GM19395 (cell line): ENCODE data around the gene SPATA16.
"Not testable (repeated sequence)": the region's sequence is repeated elsewhere in the genome, so short reads cannot be mapped to it uniquely, and the experiment has no call there.

Experiments
- ATAC-seq: cut with Tn5 transposase; IDR thresholded peaks from one replicate; pipeline ENCODE4 v1.9.1; 2021; ENCODE audit warnings: mild to moderate bottlenecking, moderate library complexity; ENCODE audit not compliant: unreplicated experiment

The SPATA16 gene

DNA sequence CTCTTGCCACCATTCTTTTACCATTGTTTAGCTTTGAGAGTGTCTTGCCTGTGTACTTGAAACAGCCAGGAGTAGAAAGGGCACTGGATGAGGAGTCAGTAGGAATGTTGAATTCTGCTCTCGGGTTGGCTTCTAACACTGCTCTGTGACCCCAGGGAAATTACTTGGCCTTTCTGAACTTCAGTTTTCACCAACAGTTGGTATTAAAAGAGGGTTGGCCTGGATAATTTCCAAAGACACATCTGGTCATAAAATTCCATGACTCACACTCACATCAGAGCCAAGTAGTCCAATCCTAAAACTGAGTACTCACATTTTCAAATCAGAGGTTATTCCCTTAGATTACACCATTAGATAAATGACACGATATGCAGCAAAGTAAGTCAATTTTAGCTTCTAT lies 248.9 kb downstream of the SPATA16 start:
- ATAC-seq = no peak

DNA sequence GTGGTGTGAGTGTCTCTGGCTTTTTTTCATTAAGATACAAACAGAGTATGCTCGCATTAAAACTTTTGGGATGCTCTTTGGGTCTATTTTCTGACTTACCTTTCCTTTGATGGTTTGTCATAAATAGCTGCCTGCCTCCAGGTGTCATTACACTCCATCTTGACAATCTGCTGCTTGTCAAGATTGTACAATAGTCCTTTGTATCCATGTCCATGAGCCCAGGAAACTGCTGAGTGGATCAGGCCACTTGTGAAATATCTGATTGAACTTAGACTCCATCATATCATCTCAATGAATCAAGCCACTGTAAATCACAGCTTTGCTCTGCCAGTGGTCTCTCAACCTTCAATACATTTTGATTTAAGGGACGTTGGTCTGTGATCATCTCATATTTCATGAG lies 255.3 kb downstream of the SPATA16 start:
- no peak for ATAC-seq

DNA sequence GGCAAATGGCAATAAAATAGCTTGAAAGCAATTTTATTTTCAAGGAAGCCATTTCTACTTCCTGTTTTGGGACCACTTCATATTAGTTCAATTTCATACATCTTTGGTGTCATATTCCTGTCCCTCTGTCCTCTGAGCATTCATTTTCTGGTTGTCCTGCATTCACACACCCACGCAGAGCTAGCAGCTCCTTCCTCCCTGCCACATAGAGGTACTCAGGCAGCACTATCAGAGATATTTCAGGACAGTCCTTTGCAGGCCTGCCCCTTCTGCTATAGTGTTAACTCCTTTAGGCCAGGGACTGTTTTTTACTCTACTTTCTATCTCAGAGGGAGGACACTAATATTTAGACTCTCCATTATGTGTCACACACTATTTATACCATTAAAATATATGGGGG lies 258.5 kb downstream of the SPATA16 start:
- no peak for ATAC-seq

DNA sequence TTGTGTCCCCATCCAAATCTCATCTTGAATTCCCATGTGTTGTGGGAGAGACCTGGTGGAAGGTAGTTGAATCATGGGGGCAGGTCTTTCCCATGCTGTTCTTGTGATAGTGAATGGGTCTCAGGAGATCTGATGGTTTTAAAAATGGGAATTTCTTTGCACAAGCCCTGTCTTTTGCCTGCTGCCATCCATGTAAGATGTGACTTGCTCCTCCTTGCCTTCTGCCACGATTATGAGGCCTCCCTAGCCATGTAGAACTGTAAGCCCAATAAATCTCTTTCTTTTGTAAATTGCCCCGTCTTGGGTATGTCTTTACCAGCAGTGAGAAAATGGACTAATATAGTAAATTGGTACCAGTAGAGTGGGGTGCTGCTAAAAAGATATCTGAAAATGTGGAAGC lies 261.7 kb downstream of the SPATA16 start:
- not testable (repeated sequence) for ATAC-seq

DNA sequence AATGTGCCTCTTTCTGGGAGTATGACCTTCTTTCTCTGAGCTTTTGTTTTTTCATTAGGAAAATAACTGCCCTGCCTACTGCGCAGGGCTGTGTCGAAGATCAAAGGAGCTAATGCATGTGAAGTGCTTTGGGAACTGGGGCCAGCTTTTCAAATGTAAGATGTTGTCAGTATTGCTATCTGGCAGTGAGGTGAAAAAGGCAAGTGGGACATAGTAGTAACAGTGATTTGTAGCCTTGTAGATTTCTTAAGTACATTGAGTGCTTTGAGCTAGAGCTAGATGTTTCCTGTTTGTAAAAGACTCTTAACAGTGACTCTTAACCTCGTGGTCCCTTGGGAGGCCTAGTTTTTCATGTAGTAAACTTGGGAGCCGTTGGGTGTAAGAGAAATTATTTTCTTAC lies 264.0 kb downstream of the SPATA16 start:
- no peak for ATAC-seq

DNA sequence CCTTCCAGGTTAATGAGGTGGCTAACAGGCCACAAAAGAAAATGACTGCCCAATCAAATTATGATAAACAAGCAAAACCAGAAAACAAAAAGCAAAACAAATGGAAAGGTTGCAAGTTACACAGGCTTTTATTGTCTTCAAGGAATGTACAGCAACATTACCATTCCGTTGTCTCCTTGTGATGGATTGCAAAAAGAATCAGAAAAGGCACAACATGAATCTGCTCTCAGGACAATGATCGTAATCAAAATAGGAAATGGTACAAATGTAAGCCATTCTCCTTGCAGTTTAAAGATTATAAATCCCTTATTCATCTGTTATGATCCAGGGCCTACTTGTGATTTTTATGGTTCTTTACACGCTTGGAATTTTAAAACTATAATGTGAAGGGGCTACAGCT lies 264.7 kb downstream of the SPATA16 start:
- ATAC-seq = no peak

DNA sequence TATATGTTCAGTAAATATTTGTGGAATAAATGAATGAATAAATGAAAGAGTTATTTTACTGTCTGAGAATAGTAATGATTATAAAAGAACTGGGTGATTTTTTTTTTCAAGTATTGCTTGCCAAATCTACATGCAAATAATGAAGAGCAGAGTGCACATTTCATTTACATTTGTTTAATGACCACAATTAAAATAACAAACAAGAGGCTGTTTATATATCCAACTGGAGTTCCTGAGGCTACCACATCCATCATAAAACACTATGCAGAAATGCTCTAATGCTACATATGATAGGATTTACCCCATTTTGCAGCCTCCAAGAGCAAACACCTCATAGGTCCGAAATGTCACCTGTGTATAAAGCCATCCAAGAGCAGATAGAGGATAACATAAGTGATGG lies 266.0 kb downstream of the SPATA16 start:
- ATAC-seq = no peak

DNA sequence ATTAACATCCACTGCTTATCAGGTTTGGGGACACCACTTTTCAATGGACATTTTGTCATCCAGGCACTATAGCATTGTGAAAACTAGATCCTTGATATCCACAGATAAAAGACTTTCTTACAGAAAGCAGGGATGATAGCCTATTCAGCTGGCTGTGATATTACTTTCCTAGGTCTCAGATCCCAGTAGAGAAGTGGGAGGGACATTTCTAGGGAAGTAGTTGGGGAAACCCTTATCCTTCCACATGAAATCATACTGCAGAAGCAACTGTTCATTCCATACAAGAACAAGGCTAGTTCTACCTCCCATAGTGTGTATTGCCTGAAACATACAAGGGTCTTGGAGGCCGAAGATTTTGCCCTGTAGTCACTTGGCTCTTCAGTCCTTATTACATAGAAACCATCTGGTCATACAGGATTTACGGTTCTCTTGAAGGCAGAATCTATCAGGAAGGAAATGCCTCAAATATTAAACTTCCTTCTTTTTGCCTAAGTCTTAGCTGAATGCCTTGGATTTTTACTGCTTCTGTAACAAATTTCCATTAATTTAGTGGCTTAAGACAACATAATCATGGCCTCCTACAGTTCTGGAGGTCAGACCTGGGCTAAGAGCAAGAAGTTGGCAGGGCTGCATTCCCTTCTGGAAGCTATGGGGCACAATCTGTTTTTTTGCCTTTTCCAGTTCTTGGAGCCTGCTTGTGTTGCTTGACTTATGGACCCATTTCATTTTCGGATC lies 271.1 kb downstream of the SPATA16 start:
- ATAC-seq = no peak

DNA sequence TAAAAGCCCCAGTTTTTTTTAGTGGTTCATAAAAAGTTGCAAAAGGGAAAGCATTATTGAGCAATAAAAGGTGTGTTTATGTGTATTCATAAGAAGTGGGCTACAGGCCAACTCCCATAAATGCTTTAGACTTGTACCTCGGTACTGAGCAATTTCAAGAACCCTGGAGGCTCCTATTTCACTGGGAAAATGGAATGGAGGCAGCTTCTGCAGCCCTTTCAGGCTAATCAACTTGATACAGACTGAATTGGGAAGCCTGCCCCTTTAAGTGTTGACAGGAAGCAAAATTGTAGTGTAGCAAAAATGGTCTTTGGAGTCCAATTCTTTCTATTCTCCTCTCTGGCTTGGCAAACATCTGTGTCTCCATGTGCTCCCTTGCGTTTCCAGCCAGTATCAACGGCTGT lies 271.7 kb downstream of the SPATA16 start:
- no peak for ATAC-seq

DNA sequence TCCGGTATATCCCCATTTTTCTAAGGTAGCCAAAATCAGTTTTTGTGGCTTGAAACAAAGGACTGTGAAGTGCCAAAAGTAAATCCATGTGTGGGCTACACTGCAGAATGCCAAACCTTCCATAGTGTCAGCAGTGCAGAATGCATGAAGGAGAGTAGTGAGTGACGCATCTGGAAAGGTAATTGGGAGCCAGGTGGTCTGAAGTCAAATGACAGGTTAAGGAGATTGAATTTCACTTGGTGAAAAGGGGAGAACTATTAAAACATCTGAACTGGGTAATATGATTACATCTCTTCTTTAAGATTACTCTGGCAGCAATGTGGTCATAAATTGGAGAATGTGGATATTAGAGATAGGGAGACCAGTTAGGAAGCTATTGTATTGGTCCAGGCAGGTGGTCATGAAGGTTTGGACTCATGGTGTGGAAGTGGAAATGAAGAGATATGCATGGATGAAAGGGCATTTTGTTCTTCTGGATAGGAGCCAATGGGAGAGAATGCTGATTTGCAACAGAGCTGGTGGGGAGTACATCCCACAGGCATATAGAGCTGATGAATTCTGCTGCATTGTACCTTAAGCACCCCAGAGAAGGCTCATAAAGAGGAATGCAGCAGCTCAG lies 272.3 kb downstream of the SPATA16 start:
- no peak for ATAC-seq

DNA sequence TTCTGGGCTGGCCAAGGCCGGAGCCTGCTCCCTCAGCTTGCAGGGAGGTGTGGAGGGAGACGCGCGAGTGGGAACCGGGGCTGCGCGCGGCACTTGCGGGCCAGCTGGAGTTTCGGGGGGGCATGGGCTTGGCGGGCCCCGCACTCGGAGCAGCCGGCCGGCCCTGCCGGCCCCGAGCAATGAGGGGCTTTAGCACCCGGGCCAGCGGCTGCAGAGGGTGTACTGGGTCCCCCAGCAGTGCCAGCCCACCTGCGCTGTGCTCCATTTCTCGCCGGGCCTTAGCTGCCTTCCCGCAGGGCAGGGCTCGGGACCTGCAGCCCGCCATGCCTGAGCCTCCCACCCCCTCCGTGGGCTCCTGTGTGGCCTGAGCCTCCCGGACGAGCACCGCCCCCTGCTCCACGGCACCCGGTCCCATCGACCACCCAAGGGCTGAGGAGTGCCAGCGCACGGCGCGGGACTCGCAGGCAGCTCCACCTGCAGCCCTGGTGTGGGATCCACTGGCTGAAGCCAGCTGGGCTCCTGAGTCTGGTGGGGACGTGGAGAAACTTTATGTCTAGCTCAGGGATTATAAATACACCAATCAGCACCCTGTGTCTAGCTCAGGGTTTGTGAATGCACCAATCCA lies 274.2 kb downstream of the SPATA16 start:
- ATAC-seq = not testable (repeated sequence)

DNA sequence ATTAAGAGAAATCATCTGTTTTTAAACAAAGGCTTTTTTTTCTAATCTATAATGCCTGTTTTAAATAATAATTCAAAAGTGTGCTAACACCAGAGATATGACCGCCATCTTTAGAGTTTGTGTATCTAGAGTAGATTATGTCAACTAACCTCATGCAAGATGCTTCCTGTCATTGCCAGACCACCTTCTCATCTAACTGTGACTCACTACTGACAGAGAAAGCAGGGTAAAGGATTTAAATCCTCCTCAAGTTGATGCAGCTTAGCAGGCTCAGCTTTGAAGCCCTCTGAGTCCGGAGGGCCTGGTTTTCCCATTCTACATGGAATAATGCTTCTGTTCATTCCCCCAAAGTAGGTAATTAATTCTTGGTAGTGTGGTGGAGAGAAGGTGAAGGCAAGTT lies 282.0 kb downstream of the SPATA16 start:
- ATAC-seq = no peak

DNA sequence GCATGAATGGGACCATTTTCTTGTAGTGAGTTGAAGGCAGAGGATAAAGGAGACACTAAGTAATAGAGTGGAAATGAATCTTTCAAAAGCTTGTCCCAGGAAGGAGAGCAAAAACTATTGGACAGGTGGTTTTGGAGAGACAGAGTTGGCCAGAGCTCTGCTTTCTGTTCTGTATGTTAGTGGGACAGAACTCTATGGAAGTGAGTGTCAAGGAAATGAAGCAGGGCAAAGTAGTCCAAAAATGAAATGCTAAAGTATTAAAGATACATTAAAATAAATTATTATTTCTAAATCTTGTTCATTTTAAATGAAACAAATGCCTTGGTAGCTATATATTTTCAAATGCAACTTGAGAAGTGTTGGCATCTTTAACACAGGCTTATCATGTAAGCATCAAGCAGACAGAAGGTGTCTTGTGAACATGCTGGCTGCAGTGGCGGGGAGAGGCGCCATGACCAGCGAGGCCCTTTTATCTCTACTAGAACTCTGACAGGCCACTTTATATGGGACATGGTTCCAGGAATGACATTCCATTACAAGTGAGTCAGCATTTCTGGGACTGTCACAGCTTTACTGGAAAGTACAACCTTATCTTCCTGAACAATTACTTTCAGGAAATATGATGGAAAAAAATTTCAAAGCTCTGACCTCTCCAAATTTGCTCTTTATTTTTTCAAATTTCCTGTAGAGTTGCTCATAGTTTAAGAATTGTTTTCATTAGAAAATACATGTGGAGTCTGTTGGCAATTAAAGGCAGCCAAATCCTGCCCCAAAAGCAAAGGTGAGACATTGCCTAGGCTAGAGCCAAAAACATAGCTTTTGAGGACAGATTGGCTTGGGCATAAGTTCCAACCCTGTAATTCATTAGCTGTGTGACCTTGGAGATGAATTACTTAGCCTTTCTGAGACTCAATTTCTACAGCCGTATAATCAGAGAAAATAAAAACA lies 284.0 kb downstream of the SPATA16 start:
- ATAC-seq = no peak

DNA sequence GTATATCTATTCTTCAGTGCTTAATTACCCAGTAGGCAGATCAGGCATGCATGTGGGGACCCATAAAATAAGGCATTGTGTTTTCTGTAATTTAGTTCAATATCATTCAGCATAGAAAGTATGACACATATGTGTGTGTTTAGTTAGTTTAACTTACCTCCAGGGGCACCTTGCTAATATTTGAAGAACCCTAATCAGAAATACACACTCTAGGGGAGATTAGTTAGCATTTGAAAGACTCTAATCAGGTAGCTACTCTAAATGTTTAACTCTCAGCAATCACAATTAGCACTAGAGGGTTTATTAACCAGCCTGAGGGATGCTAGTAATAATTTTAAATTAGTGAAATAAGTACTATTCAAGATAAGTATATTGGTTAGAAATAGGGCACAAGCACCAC lies 286.0 kb downstream of the SPATA16 start:
- no peak for ATAC-seq

DNA sequence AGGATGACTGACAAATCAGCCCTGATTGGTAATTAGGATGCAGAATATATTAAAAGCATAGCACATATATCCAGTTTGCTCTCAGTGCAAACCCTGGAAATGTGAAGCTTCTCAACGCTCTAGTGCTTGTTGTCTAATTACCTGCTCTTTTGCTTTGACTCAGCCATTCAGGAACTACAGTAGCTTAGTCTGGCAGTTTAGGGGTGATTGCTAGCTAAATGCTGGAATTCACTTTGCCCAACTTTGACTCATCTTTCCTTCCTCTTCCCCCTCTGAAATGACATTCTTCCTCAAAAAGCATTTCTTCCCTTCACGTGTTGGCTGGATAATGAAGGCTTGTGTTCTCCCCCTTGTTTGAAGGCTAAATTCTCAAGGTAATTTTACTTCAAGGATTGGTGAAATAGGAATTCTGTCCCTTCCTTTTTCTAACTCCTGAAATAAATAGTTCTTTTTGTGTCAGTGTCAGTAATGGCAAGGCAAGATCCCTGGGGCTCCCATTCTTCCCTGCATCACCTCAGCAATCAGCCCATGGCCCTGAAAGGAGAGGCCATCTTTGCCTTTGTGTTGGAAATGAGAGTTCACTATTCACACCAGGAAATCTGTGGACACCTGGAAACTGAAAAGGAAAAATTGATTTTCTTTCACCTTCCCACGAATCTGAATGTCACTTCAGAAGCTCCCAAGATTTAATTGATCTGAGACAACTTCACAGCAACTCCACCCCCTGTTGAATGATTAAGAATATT lies 286.9 kb downstream of the SPATA16 start:
- no peak for ATAC-seq

DNA sequence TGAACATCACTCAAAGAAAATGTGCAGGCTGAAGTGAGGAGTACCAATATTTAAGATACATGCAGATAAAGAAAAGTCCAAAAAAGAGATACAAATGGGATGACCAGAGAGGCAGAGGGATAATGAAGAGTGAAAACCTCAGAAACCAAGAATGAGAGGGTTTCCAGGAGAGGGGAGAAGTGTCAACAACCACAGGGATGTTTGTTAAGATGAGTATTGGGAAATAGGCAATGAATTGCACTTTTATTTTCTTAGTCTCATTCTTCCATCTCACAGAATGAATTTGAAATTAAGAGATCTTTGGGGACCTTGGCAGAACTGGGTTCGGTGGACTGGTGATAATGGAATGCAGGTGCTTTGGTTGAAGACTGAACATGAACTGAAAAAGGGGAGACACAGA lies 288.0 kb downstream of the SPATA16 start:
- ATAC-seq = no peak

DNA sequence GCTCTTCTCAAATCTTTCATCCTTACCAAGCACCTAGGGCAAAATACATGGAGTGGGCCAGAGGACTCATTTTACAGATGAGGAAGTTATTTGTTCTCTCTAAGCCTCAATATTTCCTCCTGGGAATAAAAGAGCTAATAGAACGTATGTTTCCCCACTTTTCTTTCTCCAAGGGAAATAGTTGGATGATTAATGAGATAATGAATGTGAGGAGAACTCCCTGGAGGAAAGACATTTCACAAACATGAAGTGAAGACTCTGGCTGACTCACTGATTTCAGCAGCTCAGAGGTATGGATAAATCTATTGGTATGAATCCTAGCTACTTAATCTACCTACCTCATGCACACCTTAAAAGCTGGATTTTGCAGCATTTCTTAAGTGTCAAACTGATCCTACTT lies 292.1 kb downstream of the SPATA16 start:
- ATAC-seq = no peak

DNA sequence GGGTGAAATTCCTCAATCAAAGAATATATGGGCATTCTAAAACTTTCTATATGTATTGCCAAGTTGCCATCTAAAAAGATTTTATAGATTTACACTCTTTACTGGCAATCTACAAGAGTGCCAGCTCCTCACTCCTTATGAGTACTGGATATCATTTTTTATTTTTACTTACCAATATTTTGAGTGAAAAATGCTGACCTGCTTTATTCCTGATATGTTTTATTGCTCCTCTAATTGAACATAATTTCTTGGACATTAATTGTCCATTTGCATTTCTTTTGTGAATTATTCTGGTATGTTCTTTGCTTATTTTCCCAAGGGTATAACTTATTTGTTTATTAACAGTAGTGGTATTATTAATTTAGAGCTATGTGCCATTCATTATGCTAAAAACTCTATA lies 293.7 kb downstream of the SPATA16 start:
- no peak for ATAC-seq

DNA sequence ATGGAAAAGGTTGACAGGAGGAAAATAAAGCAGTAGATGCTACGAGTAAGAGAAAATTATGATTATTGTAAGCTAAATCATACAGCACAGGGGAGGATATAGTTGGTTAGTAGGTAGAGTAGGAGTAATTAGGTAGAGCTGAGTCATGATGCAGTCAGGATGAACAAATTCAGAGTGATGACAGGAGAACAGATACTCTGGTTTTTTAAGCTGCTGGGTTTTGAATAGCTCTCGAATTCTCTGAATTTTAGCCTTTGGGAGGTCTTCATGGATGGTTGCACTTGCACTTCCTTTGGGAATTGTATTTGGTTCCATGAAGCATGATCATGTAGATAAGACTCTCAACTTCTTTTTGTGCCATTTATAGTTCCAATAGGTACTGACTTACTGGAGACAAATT lies 294.3 kb downstream of the SPATA16 start:
- no peak for ATAC-seq

DNA sequence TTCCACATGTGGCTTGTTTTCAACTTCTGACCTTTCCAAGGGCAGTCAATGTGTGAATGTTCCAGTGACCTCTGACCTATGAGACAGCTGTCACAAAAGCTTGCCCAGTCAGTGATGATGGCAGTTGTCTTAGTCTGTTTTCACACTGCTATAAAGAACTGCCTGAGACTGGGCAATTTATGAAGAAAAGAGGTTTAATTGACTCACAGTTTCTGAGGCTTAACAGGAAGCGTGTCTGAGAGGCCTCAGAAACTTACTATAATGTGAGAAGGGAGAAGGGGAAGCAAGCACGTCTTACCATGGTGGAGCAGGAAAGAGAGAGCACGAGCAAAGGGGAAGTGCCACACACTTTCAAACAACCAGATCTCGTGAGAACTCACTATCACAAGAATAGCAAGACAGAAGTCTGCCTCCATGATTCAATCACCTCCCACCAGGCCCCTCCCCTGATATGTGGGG lies 294.9 kb downstream of the SPATA16 start:
- ATAC-seq = peak; percentile 78
